NCI-H1694 treated with DMSO at 0.1 percent for 48 hours (cell line): ENCODE measurements around the gene EIF4B.
"Not testable (repeated sequence)": the region's sequence is repeated elsewhere in the genome, so short reads cannot be mapped to it uniquely, and the experiment has no call there.

Source experiments
- DNase-seq: peaks from one replicate; lab custom pipeline; 2025; lab: John Stamatoyannopoulos, UW

The EIF4B gene

GRCh38 chr12:53005986-53006809 is at the start of gene EIF4B:
Gene EIF4B (plus strand): TSS chr12:53006456. CDS start chr12:53006484, 28 bp downstream.
- peak; percentile 97 for DNase-seq

GRCh38 chr12:52956987-52957386 is 49.3 kb upstream of the EIF4B start:
- no peak for DNase-seq

- DNase-seq: no peak
Observed at GRCh38 chr12:52964556-52965336, 41.5 kb upstream of the EIF4B start.

- DNase-seq: no peak
Observed at GRCh38 chr12:52965337-52965731, 40.9 kb upstream of the EIF4B start.

- DNase-seq: no peak
Observed at GRCh38 chr12:52969166-52969795, 37.0 kb upstream of the EIF4B start.

GRCh38 chr12:52969828-52970569 is 36.3 kb upstream of the EIF4B start:
- DNase-seq: no peak

GRCh38 chr12:52971679-52972329 is 34.5 kb upstream of the EIF4B start:
- no peak for DNase-seq

GRCh38 chr12:52975204-52975603 is 31.1 kb upstream of the EIF4B start:
- no peak for DNase-seq

- DNase-seq: no peak
Observed at GRCh38 chr12:52975820-52976573, 30.3 kb upstream of the EIF4B start.

GRCh38 chr12:52976574-52977071 is 29.6 kb upstream of the EIF4B start:
- DNase-seq: no peak

- DNase-seq: no peak
Observed at GRCh38 chr12:52977170-52977569, 29.1 kb upstream of the EIF4B start.

- DNase-seq: no peak
Observed at GRCh38 chr12:52980096-52980649, 26.1 kb upstream of the EIF4B start.

GRCh38 chr12:52980650-52981423 is 25.4 kb upstream of the EIF4B start:
- peak; percentile 87 for DNase-seq

- DNase-seq: no peak
Observed at GRCh38 chr12:52984136-52984535, 22.1 kb upstream of the EIF4B start.

- no peak for DNase-seq
Observed at GRCh38 chr12:52988898-52989297, 17.4 kb upstream of the EIF4B start.

GRCh38 chr12:52990206-52990605 is 16.1 kb upstream of the EIF4B start:
- DNase-seq: no peak

- DNase-seq: not testable (repeated sequence)
Observed at GRCh38 chr12:52992240-52992639, 14.0 kb upstream of the EIF4B start.

GRCh38 chr12:52992699-52993557 is 13.3 kb upstream of the EIF4B start:
- DNase-seq: no peak

- DNase-seq: no peak
Observed at GRCh38 chr12:52993558-52993869, 12.7 kb upstream of the EIF4B start.
